Mesendoderm (in vitro differentiated cells): Measurements from ENCODE around the gene SLC30A9. TPM values are rescaled to one million over a fixed set of nuclear protein-coding genes. Genes with fewer than 3 reads are reported as not detected.

ENCODE experiments used
- DNase-seq: peaks from one replicate; pipeline ENCODE4 v3.0.0; 2013
- H2AK5ac ChIP-seq: 2 replicates; pipeline ENCODE4 v1.6.1; 2013; ENCODE audit warnings: low read length, inconsistent platforms
- H2BK120ac ChIP-seq: 2 replicates; pipeline ENCODE4 v1.6.1; 2013; ENCODE audit warnings: low read depth, mild to moderate bottlenecking, low read length, moderate library complexity, mixed read lengths
- H2BK15ac ChIP-seq: replicated peaks from 2 replicates; pipeline ENCODE4 v1.6.1; 2013; ENCODE audit warnings: low read depth, mild to moderate bottlenecking, moderate library complexity
- H2BK5ac ChIP-seq: 2 replicates; pipeline ENCODE4 v1.6.1; 2013; ENCODE audit warnings: low read length, inconsistent platforms
- H3K18ac ChIP-seq: 2 replicates; pipeline ENCODE4 v1.6.1; 2013; ENCODE audit warnings: mild to moderate bottlenecking, low read length, mixed read lengths
- H3K23ac ChIP-seq: one replicate; pipeline ENCODE4 v1.6.1; 2013; ENCODE audit warnings: low read length
- H3K27ac ChIP-seq: 2 replicates; pipeline ENCODE4 v1.5.1; 2013; ENCODE audit warnings: low read depth, mild to moderate bottlenecking, inconsistent platforms, low read length, moderate library complexity
- H3K27me3 ChIP-seq: 2 replicates; pipeline ENCODE4 v1.6.1; 2013; ENCODE audit warnings: low read length, control low read depth, mild to moderate bottlenecking, inconsistent platforms; ENCODE audit not compliant: insufficient read depth, poor library complexity
- H3K36me3 ChIP-seq: 2 replicates; pipeline ENCODE4 v1.6.1; 2013; ENCODE audit warnings: low read length, inconsistent platforms; ENCODE audit not compliant: control insufficient read depth, insufficient read depth
- H3K4ac ChIP-seq: one replicate; pipeline ENCODE4 v1.6.1; 2013; ENCODE audit warnings: low read depth, mild to moderate bottlenecking, low read length, moderate library complexity
- H3K4me1 ChIP-seq: 2 replicates; pipeline ENCODE4 v1.6.1; 2013; ENCODE audit warnings: low read depth, low read length, inconsistent platforms; ENCODE audit not compliant: control insufficient read depth
- H3K4me2 ChIP-seq: 2 replicates; pipeline ENCODE4 v1.6.1; 2013; ENCODE audit warnings: low read length
- H3K4me3 ChIP-seq: 2 replicates; pipeline ENCODE4 v1.5.1; 2013; ENCODE audit warnings: mild to moderate bottlenecking, low read length
- H3K56ac ChIP-seq: one replicate; pipeline ENCODE4 v1.6.1; 2013; ENCODE audit warnings: low read length
- H3K79me1 ChIP-seq: 2 replicates; pipeline ENCODE4 v1.6.1; 2013; ENCODE audit warnings: low read length, inconsistent platforms
- H3K79me2 ChIP-seq: 2 replicates; pipeline ENCODE4 v1.6.1; 2013; ENCODE audit warnings: mild to moderate bottlenecking, low read length; ENCODE audit not compliant: control insufficient read depth, insufficient read depth
- H3K9ac ChIP-seq: 2 replicates; pipeline ENCODE4 v1.6.1; 2013; ENCODE audit warnings: low read length, inconsistent platforms
- H4K5ac ChIP-seq: one replicate; pipeline ENCODE4 v1.6.1; 2013; ENCODE audit warnings: low read length
- H4K8ac ChIP-seq: one replicate; pipeline ENCODE4 v1.6.1; 2013; ENCODE audit warnings: low read depth, mild to moderate bottlenecking, control low read depth, low read length, moderate library complexity
- WGBS: extraction: QIAGEN DNeasy Blood & Tissue Kit; methylation state at CpG from one replicate; pipeline ENCODE4 v1.1.7; 2013; ENCODE audit warnings: low lambda C conversion rate, missing lambda C conversion rate; ENCODE audit not compliant: insufficient coverage; ENCODE audit errors: extremely low coverage; 5-methylcytosine and 5-hydroxymethylcytosine counted together
- polyA plus RNA-seq, 2 experiments: library from polyadenylated mRNA; stranded (reverse); fragments of 200-250 nt; gene quantifications; one replicate each; pipeline ENCODE4 v1.2.3, GENCODE V29; 2013

The SLC30A9 gene
- polyA plus RNA-seq (2013, experiment 1 of 2): 35.2 TPM
- polyA plus RNA-seq (2013, experiment 2 of 2): 35.1 TPM

GRCh38 chr4:41990365-41991111, at the start of gene SLC30A9:
Gene SLC30A9 (plus strand): TSS chr4:41990530. CDS start chr4:41990652, 122 bp downstream.
- H3K79me2 ChIP-seq: peaks cover 14% of the 10 kb centered on the region
- H4K5ac ChIP-seq: no peak within 1 kb of the TSS
- no peaks in the 10 kb centered on the region for H3K4me1 ChIP-seq
- peaks cover 6% of the 10 kb centered on the region for H3K79me1 ChIP-seq
- H3K9ac ChIP-seq: peak within 1 kb of the TSS; percentile 85
- H3K4me2 ChIP-seq: peak within 1 kb of the TSS; percentile 84
- no peak within 1 kb of the TSS for H2BK15ac ChIP-seq
- H2AK5ac ChIP-seq: no peak within 1 kb of the TSS
- peak within 1 kb of the TSS; percentile 10 for H3K4ac ChIP-seq
- DNase-seq: peak; percentile 97
- no CpG with 5 or more reads among the region's 64 CpGs for WGBS
- H2BK5ac ChIP-seq: no peak within 1 kb of the TSS
- no peak within 1 kb of the TSS for H3K23ac ChIP-seq
- H3K18ac ChIP-seq: peak within 1 kb of the TSS; percentile 35
- no peaks in the 10 kb centered on the region for H3K36me3 ChIP-seq
- H3K56ac ChIP-seq: peak within 1 kb of the TSS; percentile 78
- H3K27ac ChIP-seq: no peak within 1 kb of the TSS
- no peak within 1 kb of the TSS for H2BK120ac ChIP-seq
- no peaks in the 10 kb centered on the region for H3K27me3 ChIP-seq
- peak within 1 kb of the TSS; percentile 7 for H4K8ac ChIP-seq
- H3K4me3 ChIP-seq: peak within 1 kb of the TSS; percentile 74

- no peak overlapping the region for H3K9ac ChIP-seq
- H3K27ac ChIP-seq: no peak overlapping the region
- no peaks in the 10 kb centered on the region for H3K36me3 ChIP-seq
- no peak overlapping the region for H2BK5ac ChIP-seq
- H3K4me3 ChIP-seq: no peak overlapping the region
- H2BK120ac ChIP-seq: no peak overlapping the region
- no peak overlapping the region for H4K8ac ChIP-seq
- no peak for DNase-seq
- no peak overlapping the region for H3K4me2 ChIP-seq
- peaks cover 15% of the 10 kb centered on the region for H3K79me2 ChIP-seq
- no peaks in the 10 kb centered on the region for H3K27me3 ChIP-seq
- H2BK15ac ChIP-seq: no peak overlapping the region
- H2AK5ac ChIP-seq: no peak overlapping the region
- no peak overlapping the region for H3K4ac ChIP-seq
- H3K56ac ChIP-seq: no peak overlapping the region
- H3K18ac ChIP-seq: no peak overlapping the region
- no peaks in the 10 kb centered on the region for H3K4me1 ChIP-seq
- H4K5ac ChIP-seq: no peak overlapping the region
- peaks cover 1% of the 10 kb centered on the region for H3K79me1 ChIP-seq
- H3K23ac ChIP-seq: no peak overlapping the region
These were observed 49.5 kb upstream of the SLC30A9 start for GRCh38 chr4:41940834-41941233.

GRCh38 chr4:41943506-41943905, 46.8 kb upstream of the SLC30A9 start:
- Histone ChIP-seq H3K18ac (no peak overlapping the region), H3K79me2 (peaks cover 2% of the 10 kb centered on the region), H3K27me3 (no peaks in the 10 kb centered on the region), H2BK120ac (no peak overlapping the region), H3K27ac (no peak overlapping the region), H4K5ac (no peak overlapping the region), H3K4me3 (no peak overlapping the region), H2BK5ac (no peak overlapping the region), H3K4me1 (no peaks in the 10 kb centered on the region), H3K4ac (no peak overlapping the region), H2BK15ac (no peak overlapping the region), H3K9ac (no peak overlapping the region), H3K23ac (no peak overlapping the region), H3K4me2 (no peak overlapping the region), H4K8ac (no peak overlapping the region), H2AK5ac (no peak overlapping the region), H3K36me3 (no peaks in the 10 kb centered on the region), H3K56ac (no peak overlapping the region), H3K79me1 (no peaks in the 10 kb centered on the region)
- no peak for DNase-seq
- no CpG with 5 or more reads among the region's 2 CpGs for WGBS

DNA sequence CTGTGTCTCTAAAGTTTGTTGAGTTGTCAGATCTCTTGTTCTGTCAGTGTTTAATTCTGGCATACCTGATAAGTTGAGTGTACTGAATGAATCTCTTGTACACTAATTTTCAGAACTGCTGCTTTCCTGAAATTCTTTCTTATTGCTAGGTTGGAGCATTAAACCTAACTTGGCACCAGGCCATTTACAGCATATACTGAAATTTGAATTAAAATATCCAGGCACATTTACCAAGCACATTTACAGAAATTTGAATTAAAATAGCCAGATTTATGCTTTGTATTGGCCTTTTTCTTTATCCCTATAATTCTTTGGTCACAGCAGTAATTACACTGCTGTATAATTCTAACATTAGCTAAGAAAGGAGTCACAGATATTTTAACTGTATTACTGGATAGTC, 46.2 kb upstream of the SLC30A9 start:
- Histone ChIP-seq H3K9ac (no peak overlapping the region), H3K36me3 (no peaks in the 10 kb centered on the region), H3K56ac (no peak overlapping the region), H2BK5ac (no peak overlapping the region), H3K27ac (no peak overlapping the region), H3K27me3 (no peaks in the 10 kb centered on the region), H3K4me3 (no peak overlapping the region), H3K79me1 (no peaks in the 10 kb centered on the region), H2BK120ac (no peak overlapping the region), H3K4me1 (no peaks in the 10 kb centered on the region), H3K18ac (no peak overlapping the region), H4K8ac (no peak overlapping the region), H3K4me2 (no peak overlapping the region), H3K23ac (no peak overlapping the region), H4K5ac (no peak overlapping the region), H3K4ac (no peak overlapping the region), H3K79me2 (peaks cover under 1% of the 10 kb centered on the region), H2BK15ac (no peak overlapping the region), H2AK5ac (no peak overlapping the region)
- DNase-seq: no peak

- Histone ChIP-seq H3K36me3 (no peaks in the 10 kb centered on the region), H2BK5ac (no peak overlapping the region), H3K9ac (no peak overlapping the region), H3K79me1 (no peaks in the 10 kb centered on the region), H3K56ac (no peak overlapping the region), H2BK120ac (no peak overlapping the region), H3K79me2 (no peaks in the 10 kb centered on the region), H3K23ac (no peak overlapping the region), H2AK5ac (no peak overlapping the region), H3K4me1 (no peaks in the 10 kb centered on the region), H3K18ac (no peak overlapping the region), H2BK15ac (no peak overlapping the region), H3K4me3 (no peak overlapping the region), H3K27ac (no peak overlapping the region), H3K4ac (no peak overlapping the region), H3K27me3 (no peaks in the 10 kb centered on the region), H3K4me2 (no peak overlapping the region), H4K5ac (no peak overlapping the region), H4K8ac (no peak overlapping the region)
- no CpG with 5 or more reads among the region's 3 CpGs for WGBS
- DNase-seq: no peak
These were observed 40.8 kb upstream of the SLC30A9 start for GRCh38 chr4:41949531-41949930.

DNA sequence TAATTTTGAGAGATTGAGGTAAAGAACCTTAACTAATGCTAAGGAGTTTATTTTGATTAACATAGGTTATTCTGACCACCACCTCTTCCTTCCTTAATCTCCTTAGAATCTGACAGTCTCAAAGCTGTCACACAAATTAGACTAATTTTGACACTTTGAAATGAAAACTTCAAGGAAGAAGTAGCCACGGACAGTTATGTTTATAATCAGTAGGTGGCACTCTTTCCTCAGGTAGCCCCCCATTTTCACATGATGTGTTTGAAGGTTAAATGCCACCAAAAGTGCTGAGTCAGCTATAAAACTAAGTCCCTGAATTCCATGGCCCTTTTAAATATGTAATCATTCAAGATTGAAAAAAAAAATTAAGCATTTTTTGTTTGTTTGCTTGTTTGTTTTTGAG, 32.7 kb upstream of the SLC30A9 start:
- Histone ChIP-seq H3K56ac (no peak overlapping the region), H3K18ac (no peak overlapping the region), H3K27ac (no peak overlapping the region), H3K27me3 (no peaks in the 10 kb centered on the region), H2BK5ac (no peak overlapping the region), H4K5ac (no peak overlapping the region), H3K4ac (no peak overlapping the region), H3K4me3 (no peak overlapping the region), H2AK5ac (no peak overlapping the region), H3K23ac (no peak overlapping the region), H3K79me2 (no peaks in the 10 kb centered on the region), H3K4me1 (no peaks in the 10 kb centered on the region), H2BK120ac (no peak overlapping the region), H4K8ac (no peak overlapping the region), H2BK15ac (no peak overlapping the region), H3K36me3 (no peaks in the 10 kb centered on the region), H3K9ac (no peak overlapping the region), H3K4me2 (no peak overlapping the region), H3K79me1 (no peaks in the 10 kb centered on the region)
- no CpG with 5 or more reads among the region's 1 CpG for WGBS
- DNase-seq: peak; percentile 64
